Activated CD8-positive, alpha-beta memory T cell treated with anti-CD3 and anti-CD28 coated beads, Interleukin-2, amount 50 U/mL, for 4 hours (primary cell): ENCODE results near the gene KAZN.

Experiments used
- DNase-seq: peaks from one replicate; pipeline ENCODE4 v3.0.0-alpha.2; 2020

KAZN gene

DNA sequence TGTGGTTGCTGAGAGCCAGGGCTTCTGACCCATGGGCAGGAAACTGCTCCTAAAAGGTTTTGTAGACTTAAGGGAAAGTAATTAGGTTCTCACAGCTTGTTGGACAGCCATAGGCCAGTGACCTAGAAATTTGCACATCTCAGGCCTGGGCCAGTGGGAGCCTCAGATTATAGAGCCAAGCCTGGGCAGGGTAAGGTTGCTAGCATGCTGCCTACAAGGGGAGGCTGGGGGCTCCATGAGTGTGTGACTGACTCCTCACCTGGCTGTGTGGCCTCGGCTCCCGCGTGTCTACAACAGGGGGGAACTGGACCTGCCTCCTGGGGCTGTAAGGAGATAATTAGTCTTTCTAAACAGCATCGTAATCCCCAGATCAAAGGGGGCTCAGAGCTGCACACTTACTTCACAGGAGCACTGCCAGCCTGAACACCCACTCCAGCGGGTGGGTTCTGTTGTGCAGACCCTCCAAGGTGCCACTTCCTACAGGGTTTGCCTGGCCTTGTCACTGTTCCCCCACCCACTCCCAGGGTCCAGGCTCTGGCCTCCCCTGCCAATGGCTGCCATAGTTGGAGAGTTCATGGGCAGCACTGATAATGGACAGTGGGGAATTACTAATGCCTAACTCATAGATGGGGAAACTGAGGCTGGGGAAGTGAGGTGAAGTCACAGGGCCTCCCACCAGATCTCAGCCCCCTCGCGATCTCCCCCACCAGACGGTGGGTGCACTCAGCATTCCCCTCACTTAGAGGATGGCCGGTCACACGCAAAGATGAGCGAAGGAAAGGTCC lies 324.6 kb downstream of the KAZN start:
- no peak for DNase-seq

DNA sequence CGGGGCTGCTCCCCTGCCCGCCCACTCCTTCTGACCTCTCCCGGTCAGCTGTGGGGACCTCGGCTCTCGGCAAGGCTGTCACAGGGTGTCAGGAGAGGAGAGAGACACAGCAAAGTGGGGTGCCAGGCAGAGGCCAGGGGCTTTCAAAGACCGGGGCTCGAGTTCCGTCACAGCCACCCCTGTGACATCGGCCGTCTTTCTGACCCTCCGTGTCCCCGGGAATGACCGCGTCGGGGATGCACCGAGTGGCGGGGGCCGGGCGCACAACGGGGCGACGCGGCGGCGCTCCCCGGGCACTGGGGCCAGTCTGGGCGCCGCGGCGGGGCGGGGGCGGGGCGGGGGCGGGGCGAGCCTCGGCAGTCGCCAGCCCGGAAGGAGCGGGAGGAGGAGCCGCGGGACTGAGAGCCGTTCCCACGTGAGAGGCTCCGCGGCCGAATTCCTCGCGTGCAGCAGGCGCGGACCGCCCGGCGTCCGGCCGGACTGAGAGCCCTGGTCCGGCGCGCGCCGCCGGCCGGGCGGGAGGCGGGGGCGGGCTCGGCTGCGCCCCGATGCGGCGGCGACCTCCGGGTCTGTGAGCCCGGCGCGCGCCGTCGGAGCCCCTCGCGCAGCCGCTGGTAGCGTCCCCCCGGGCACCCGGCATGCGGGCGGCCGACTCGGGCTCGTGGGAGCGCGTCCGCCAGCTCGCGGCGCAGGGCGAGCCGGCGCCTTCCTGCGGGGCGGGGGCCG lies 325.4 kb downstream of the KAZN start:
- DNase-seq = no peak

DNA sequence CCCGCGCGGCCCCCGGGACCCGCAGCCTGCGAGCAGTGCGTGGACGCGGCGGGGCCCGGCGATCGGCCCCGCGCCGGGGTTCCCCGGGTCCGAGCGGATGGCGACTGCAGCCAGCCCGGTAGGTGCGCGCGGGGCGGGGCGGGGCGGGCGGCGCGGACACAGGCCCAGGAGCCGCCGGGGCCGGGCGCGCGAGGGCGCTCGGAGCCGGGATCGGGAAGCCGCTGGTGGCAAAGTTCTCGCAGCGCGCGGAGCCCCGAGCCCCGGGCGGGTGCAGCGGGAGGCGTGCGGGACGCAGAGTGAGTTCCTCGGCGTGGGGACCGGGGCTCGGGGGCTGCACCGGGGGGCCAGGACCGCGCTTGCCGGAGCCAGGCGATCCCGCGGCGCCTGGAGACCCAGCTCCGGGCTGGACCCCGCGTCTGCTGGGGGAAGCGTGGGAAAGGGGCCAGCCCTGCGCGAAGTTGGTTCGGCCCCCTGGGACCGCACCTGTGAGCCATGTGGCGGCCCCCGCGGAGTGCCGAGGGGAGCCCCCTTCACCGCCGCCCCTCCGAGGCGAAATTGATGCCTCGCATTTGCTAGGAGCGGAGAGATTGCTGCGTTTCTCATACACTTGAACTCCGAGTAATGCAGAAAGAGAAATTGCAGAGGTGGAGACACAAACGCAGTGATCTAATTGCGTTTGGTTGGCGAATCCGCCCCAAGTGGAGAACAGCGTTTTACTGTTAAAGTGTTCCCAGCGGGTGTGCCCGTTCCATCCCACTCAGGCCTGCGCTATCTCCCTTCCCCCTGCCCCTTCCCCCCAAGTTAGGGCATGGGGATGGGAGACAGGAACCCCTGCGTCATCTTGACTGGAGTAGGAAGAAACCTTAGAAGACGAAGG lies 326.2 kb downstream of the KAZN start:
- no peak for DNase-seq

DNA sequence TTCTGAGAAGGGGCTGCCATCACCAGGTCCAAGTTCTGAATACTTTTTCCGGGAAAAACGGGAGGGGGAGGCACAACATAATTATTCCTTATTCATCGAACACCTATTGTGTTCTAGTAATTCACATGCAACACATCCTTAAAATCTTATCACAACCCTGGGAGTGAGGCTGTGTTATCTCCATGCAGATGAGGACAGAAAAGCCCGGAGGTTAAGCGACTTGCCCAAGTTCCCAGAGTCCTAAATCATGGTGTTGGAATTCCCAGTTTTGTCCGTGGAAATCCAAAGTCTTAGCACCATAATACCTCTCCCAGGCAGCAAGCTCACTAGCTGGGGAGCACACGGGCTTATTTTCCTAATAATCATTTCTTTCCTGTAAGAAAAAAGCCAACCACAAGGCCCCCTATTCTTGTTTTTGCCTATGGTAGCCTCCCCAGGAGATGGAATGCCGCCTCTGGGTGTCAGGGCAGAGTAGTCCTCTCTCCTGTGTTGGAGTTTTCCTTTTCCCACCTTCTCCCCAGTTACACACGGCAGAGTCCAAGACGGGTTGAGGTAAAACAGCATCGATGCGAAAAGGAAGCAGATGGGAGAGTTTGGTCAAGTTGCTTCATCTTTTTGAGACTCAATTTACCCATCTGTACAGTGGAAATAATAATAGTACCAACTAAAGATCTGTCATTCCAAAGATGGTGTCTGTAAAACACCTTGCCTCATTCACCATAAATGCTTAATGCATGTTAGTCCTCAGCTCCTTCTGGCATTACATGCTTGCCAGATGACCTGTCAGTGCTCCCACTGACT lies 327.1 kb downstream of the KAZN start:
- DNase-seq = no peak

DNA sequence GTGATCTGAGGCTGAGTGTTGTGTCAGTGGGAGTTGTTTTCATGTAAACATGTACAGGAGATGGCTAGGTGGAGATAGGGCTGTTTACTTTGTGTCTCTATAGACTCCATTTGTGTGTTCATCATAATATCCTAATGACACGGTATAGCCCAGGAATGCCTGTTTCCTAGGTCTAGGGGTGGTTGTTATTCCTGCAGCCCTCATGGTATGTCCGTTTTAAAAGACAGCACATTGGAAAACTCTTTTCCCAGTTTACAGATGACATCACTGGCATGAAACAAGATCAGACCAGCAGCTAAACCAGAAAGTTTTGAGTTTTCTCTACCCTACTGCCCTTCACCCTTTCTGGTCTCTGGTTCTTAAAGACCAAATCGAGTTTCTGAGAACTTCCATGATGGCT lies 327.7 kb downstream of the KAZN start:
- DNase-seq = no peak

DNA sequence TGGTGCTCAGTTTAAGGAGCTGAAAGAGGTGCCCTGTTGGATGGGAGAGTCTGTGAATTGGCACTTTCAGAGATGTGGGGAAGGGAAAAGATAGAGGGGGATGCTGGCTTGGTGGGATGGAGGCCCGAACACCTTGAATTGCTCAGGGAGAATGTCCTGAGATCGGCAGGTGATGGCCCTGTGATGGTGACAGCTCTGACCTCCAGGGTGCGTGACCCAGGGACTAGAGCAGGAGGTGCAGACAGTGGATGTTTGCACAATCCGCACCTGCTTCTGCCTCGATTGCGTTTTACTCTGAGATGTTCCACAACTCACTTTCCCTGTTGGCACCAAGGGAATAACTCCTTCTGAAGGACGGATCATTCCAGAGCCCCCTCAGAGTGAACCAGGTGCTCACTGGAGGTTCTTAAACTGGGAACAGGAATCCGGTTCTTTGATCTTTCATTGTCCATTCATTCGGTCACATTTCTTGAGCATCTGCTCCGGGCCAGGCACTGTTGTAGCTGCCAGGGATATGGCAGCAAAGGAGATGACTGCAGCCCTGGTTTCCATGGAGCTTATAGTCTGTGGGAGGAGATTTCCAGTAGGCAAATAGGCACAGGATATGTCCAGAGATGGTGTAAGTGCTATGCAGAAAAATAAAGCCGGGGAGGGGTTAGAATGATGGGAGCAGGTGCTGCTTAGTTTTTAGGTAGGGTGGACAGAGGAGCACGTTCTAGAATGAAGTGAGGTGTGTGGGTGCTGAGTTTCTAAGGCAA lies 328.5 kb downstream of the KAZN start:
- DNase-seq = no peak

DNA sequence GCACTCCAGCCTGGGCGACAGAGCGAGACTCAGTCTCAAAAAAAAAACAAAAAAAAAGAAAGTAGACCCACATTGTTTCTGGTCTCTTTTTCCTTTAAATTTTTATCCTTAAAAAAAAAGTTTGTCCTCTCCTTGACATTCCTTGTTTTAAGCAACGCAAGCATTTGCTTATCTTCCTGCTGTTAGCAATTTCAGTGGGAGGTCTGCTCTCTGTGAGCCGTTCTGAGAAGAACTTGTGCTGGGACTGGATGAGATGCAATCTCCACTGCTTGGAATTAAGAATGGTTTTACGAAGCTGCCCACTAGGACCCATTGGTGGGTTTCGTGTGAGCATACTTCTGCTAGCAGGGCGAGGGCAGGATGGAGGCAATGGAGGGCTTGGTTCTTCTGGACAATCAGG lies 329.9 kb downstream of the KAZN start:
- DNase-seq = no peak

DNA sequence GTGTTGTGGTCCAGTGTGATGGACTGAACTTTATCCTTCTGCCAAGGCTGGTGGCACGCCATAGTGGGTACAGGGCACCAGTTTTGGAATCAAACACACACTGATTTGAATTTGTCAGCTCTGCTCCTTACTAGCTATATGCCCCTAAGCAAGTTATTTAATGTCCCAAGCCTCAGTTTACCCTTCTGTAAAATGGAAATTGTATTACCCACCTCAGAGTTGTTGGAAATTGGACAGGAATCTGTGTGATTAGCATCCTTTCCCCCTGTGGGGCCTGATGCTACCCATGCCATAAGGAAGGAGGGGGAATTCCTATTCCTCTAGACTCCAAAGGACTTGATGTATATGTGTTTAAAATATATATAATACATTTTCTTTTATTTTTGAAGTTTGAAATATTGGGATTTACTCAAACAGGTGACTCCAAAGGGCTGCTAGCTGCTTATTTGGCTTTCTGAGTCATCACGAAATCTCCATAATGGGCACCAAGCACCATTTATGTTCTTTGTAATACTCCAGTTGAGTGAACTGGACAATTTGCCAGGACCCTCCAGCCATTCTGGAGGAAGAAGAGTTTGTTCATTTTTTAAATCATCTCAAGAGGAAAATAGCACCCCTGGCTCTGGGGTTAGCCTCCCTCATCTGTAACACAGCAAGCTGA lies 330.5 kb downstream of the KAZN start:
- no peak for DNase-seq

DNA sequence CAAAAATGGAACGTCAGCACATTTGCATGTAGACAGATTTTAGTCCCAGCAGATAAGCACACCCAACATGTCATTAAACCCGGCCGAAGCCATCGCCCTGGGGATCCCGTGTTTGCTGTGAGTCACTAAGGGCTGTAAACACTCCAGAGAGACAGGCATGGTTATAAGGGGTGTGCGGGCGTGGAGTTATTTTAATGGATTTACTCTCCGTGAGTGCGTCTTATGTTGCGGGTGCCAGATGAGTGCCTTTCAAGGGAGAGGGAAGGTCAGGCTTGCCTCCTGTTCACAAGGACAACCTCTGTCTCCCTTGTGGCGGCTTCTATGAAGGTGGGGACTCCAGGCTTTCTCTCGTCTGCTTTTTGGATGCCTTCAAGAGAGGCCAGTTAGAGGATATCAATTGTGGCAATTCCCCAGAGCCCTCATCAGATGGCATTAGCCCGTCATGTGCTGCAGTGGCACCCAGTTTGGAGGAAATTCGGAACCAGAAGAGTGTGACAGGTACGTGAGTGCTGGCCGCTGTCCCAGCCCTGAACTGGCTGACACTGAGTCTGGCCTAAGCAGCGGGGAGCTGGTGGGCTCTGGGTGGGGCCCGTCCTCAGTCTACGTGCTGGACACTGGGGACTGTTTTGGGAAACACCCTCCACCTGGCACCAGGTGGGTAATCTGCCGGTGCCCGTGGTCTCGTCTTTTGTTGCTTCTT lies 331.2 kb downstream of the KAZN start:
- DNase-seq = no peak

DNA sequence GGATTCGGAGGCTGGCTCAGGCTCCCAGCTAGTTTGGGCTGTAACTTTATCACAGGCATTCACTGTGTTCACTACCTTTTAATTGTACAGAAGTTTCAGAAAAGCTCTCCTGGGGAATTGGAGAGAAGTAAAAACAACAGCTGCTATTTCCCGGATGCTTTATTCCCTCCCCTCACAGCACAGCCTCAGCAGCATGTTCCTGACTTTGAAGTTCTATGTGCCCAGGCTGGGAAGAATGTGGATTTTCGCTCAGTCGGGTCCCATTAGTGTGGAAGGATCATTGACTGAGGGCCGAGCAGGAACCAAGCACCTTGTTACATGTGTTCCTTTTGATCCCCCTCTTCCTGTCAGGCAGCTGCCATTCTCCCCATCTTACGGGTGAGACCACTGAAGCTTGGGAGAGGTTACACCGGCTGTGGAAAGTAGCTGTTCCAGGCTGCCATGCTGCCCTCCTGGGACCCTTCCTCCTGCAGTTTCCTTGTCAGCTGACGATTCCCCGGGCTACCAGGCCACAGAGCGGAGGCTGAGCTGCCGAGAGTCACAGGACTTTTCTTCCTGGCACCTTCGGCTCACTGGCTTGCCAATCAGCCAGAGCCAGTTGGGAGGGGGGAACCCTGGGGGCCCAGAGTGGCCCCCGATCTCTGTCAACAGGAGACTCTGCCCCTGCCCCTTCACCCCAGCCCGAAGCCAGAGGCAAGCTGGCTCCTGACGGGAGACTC lies 331.9 kb downstream of the KAZN start:
- no peak for DNase-seq

DNA sequence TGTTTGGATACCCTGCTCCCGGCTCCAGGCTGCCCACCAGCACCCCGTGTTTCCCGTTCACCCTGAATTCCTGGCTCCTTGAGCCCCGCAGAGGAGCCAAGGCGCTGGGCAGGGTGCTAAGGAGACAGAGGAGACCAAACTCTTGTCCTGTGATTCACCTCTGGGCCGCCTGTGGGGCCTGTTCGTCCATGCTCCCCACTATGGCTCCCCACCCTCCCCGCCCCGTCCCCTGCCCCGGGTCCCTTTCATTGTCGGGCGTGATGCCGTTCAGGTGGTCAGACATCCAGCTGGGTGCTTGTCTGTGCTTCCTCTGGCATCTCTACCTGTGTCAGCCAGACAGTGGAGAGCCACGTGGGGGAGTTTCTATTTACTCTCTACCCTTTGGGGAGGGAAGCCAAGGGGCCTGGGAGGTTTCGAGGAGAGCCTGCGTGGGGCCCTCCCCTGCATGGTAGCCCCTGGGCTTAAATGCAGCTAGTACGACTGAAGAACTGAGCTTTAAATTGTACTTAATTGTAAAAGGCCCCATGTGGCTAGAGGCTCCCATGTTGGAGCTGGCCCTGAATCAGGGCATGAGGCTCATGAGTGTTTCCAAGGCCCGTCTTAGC lies 333.7 kb downstream of the KAZN start:
- no peak for DNase-seq

DNA sequence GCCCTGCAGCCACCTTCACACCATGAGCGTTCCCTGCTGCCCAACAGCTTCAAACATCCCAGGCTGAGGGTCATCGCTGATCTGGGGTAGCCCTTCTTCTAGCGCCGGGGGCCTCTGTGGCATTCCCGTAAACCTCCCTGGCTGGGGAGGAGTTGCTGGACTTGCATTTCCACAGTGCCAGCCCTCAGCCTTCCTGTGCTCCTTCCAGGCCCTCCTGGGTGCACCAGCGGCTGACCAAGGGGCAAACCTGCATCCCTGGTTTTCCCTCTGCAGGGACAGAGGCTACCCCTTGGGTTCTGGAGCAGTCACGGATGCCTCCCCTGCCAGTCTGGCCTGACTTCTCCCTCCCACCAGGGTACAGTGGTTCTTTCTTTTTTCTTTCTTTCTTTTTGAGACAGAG lies 336.4 kb downstream of the KAZN start:
- no peak for DNase-seq

DNA sequence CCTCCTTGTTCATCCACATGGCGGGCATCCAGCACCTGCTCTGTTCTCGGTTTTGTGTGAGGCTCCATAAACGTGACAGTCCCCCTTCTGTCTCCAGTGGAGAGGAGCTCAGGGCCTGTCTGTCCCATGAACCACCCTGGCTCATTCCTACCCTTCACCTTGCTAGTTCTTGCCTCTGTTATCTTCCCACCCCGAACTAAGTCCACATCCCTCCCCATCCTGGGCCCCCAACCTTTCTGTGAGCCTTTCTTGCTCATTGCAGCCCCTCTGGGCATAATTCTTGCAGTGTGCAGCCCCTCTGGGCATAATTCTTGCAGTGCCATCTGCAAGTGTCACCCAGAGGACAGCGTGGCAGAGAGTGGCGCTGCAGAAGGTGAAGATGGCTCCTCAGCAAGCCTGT lies 338.3 kb downstream of the KAZN start:
- no peak for DNase-seq

DNA sequence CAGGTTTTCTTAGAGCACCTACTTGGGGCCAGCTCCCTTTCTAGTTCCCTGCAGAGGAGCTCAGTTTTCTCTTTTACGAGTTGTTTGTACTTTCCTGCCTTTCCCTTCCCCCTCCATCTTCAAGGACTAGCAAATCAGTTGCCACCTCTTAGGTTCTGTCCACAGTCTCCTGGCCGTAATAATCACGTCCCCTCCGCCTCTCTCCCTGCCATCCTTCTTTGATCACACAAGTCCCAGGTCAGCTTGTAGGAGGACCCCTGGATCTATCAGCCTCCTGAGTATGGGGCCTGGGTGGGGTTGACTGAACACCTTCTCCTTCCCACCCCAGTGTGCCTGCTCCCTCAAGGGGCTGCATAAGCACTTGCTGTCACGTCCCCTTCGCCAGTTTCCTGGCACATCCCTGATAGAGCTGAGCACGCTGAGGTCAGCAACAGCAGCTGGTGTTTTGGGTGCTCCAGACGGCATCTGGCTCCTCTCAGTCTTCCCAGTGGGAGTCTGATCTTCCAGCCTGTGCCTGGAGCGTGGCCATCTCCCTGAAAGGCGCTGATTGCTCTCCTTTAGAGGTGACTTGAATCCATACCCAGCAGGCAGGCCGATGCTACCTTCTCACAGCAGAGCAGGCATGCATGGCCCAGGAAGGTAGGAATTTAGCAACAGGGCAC lies 338.9 kb downstream of the KAZN start:
- no peak for DNase-seq

DNA sequence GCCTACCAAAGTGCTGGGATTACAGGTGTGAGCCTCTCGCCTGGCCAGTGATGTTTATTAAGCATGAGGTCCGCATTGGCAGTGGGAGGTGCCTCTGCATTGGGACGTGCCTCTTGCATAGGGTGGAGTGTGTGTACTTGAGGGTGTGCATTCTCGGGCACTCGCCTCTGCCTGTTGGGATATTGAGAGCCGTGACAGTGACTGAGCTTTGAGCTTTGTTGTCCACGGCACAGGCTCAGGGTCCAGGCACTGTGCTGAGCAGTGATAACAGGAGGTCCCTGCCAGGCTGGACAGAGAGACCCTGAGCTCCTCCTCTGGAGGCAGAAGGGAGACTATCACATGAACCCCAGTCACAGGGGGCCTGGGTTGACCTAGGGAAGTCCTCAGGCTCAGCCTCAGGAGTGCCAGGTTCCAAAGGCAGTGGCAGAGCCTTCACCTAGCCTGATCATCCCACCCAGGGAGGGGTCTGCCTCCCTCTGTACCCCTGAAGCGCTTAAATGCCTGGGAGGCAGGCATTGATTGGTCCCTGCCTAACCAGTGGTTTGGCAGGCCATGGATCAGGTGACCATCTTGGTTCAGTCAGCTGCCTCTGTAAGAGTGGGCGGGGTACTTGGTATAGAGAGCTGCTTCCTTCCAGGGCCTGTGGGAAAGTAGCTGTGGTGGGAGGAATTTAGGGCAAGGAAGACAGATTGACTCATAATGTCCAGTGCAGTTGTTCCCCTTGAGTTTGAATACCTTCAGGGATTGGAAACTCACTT lies 341.2 kb downstream of the KAZN start:
- DNase-seq = no peak

DNA sequence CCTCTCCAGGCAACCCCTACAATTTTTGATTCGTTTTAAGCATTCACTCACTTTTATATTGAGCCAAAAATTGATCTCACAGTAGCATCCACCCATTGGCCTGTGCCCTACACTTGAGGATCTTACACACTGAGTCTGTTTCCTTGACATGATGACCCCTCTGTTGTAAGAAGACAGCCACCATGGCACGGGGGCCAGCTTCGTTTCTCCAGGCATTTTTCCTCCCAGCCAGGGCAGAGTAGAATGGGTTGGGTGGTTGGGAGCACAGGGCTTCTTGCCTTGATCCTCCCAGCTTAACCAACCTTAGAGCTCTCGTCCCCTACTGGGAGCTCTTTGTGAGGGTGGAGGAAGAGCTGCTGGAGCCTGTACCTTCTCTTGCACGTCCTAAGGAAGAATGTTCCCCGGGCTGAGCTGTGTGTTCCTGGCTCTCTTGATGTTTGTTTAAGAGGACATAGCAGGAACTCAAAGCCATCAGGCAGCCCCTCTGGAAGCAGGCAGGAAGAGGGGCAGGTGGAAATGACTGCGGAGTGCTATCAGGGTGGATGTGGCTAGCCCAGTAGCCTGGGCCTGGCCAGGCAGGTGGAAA lies 341.9 kb downstream of the KAZN start:
- DNase-seq = no peak

DNA sequence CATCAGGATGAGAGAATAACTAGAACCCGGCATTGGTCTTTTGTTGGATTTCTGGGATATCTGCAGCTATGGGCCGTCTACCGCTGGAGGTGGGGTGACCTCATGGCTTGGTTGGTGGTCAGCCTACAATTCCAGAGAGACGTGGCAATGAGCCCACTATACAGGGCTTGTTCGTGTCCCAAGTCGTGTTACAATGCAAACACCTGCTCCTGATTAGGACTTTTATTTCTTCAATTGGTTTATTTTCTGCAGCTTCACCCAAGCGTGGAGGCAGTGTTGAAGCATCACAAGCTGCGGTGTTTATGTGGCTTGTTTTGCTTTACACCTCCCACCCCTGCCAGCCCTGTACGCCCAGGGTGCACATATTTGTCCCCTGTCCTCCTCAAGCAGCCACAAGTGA lies 343.4 kb downstream of the KAZN start:
- no peak for DNase-seq

DNA sequence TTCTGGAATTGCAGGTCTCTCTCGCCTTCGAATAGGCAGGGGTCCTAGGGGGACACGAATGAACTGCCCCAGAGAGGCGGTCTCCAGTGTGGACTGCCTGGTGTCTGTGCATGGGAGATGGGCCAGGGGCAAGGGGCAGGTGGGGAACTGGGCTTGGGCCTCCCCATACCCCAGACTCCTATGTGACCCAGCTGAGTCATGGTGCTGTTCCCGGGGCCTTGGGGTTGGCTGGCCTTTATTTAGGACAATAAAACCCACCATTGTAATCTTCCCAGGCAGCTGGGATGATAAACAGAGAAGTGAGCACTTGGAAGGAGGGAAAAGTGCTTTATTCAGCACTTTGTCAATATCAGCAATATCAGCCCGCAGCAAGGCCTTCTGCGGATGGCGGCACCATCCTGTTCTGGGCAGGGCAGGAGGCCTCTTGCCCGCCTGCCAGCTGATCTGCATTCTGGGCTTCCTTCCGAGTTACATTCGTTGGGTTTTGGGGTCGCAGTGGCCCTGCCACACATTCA lies 346.0 kb downstream of the KAZN start:
- no peak for DNase-seq
